GM10266 (cell line): ENCODE results near the gene MTHFD1L.

Experiments used
- DNase-seq: peaks from one replicate; pipeline ENCODE4 v3.0.0; 2012; ENCODE audit errors: extremely low spot score
- CTCF ChIP-seq: IDR thresholded peaks from 2 replicates; pipeline ENCODE4 v1.5.1; 2012; ENCODE audit warnings: mild to moderate bottlenecking, low read depth; ENCODE audit not compliant: control insufficient read depth, insufficient read depth; ENCODE audit errors: missing control alignments

The MTHFD1L gene

DNA sequence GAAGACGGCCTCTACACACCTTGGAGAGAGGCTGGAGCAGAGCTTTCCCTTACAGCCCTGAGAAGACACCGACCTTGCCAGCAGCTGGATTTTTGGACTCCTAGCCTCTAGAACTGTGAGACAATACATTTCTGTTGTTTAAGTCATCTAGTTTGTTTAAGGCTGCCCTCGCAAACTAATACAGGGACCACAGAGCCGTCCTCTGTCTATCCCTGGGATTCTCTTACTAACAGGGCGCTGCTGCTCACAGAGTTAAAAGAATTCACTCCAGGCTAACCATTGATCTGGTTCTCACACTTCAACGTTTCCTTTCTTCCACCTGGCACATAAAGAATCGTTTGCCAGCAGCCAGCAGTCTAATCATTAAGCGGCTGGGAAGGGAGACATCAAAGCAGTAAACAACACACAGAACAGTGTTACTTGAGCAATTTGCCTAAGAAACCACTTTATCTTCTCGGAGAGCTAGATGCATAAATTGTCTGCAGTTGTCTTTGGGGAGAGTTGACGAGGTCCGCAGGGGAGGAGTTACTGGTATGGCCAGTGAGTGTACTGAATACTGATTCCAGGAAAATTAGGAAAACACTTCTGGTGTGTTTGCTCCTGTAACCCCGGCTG, 270.7 kb downstream of the MTHFD1L start:
- TF ChIP-seq CTCF, result no peak
- no peak for DNase-seq

GRCh38 chr6:151137542-151137941, 272.0 kb downstream of the MTHFD1L start:
- TF ChIP-seq CTCF, result no peak
- no peak for DNase-seq

DNA sequence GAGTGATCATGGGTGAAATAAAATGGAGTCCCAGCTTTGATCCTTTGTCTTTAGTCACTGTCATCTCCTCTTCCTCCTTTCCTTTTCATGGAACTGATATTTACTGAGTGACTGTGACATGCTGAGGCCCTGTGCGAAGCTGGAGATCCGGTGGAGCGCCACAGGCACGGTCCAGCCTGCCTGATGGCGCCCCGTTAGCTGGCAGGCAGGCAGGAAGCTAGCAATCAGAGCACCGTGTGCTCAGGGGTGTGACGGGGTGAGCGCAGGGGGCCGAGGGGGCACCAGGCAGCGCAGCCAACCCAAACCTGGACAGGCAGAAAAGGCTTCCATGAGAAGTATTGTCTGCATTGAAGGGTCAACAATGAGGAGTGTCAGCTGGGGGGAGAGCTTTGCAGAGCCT, 274.0 kb downstream of the MTHFD1L start:
- DNase-seq, result no peak
- TF ChIP-seq CTCF, result no peak

GRCh38 chr6:151140767-151141166, 275.3 kb downstream of the MTHFD1L start:
- TF ChIP-seq CTCF, result no peak
- DNase-seq, result no peak

- no peak for TF ChIP-seq CTCF
- DNase-seq, result no peak
These were observed 276.2 kb downstream of the MTHFD1L start for GRCh38 chr6:151141685-151142084.

DNA sequence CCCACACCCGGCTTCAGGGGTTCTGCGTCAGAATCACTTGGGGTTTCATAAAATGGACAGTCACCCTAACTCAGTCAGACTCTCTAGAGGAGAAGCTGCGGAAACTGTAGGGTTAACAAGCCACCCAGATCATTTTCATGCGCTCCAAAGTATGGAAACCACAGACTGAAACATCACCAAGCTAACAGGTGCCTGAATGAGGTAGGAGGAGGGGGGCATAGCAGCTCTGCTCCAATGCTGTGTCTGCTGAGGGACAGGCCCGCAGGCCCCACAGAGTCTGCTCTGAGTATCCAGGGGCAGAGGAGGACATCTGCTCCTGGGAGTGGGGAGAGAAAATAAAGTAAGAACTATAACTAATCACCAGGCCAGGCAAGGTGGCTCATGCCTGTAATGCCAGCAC, 277.2 kb downstream of the MTHFD1L start:
- DNase-seq, result no peak
- no peak for TF ChIP-seq CTCF

- DNase-seq, result no peak
- no peak for TF ChIP-seq CTCF
These were observed 277.8 kb downstream of the MTHFD1L start for GRCh38 chr6:151143337-151143736.
